ENCODE results near the gene GRIK3.

Gene GRIK3

DNA sequence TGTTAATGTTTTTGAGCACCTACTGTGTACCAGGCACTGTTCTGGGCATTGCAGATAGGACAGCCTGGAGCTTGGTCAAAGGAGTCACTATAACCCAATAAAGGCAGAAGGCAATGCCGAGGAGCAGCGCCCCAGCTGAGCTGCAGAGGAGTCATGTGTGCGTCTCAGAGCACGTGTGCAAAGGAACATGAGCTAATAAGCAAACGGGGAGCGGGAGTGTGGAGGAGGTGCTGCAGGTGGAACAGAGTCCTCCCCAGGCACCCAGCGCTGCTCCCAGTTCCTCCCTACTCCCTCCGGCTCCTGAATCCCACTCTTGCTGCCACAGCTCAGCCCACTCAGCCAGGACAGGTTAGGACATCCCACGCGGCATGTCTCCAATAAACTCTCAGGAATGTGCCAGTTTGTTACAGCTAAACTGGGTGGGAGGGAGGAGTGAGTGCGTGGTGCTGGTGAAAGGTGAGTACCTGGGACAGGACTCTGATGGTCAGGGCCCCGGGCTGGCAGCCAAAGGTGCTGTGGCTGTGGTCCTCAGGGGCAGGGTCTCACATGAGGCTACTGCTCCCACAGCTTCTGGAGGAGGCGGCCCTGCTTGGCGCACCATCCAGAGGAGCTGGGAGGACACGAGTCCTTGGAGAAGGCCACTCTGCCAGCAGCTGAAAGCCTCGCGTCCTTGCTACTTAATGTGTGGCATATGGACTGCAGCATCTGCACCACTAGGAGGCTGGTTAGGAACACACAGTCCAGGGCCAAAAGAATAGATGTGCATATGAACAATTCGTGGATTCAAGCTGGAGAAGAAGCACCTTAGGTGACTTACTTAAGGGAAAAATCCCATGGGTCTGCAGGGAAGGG lies 52.3 kb downstream of the GRIK3 start:
- DNase-seq (ENCODE audit: low read depth in 1 of 2, low spot score in 1 of 2) = no peak

DNA sequence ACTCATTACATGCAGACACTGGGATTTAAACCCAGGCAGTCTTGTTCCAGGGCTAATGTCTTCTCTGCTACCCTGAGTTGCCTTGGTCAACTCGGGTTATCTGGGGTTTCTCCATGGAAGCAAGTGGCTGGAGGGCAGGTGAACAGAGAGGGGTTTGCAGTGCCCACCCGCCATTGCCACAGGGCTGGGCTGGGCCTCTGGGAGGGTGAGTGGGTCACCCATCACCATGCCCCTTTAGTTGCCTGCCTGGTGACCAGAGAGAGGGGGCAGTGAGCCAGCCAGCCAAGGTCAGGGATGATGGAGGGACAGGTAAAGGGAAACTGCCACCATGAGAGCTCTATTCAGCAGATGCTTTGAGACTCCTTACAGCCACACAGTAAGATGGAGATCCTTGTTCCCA lies 53.2 kb downstream of the GRIK3 start:
- DNase-seq (ENCODE audit: low read depth in 1 of 2, low spot score in 1 of 2) = no peak

DNA sequence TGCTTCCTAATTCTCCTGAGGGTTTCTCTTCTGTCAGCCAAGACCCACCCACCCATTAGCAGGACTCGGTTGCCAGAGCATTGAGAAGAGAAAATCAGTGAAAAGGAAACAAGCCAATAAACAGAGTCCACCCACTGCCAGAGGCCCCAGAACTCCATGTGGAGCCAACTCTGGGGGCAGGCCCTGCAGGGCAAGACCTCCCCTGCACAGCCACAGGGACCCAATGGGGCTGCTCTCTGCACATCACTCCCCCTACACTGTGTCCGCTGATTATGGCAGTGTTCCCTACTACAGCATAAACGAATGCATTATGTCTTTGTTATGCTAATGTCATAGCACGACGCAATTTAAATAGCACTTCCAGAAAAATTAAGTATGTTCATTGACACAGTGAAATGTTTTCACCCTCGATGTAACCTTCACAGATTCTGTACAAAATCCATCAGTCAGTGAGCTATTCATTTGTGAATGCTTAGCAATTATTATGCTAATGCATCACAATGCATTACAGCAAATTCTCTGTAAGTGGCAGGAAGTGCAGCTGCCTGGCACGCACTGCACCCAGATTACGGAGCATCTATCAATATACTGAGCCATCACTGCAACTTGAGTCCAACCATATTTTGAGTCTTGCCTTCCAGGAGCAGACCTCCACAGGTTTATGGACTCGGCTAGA lies 56.4 kb downstream of the GRIK3 start:
- no peak for DNase-seq (ENCODE audit: low read depth in 1 of 2, low spot score in 1 of 2)

DNA sequence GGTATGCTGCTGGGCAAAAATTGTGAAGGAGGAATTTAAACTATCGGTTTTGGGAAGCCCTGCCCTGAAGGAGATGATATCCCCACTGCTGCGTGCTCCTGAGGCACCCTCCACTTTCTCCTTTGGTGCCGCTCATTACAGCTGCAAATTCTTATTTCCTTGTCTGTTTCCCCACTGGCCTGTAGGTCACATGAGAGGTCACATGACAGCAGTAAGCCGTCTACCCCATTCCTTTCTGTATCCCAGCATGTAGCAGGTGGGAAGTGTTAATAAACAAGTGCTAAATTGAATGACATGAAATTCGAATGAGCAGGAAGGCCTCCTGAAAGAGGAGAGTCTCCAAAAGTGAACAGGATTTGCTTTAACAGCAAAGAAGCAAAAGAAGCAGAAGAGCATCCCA lies 58.7 kb downstream of the GRIK3 start:
- DNase-seq (ENCODE audit: low read depth in 1 of 2, low spot score in 1 of 2) = no peak

DNA sequence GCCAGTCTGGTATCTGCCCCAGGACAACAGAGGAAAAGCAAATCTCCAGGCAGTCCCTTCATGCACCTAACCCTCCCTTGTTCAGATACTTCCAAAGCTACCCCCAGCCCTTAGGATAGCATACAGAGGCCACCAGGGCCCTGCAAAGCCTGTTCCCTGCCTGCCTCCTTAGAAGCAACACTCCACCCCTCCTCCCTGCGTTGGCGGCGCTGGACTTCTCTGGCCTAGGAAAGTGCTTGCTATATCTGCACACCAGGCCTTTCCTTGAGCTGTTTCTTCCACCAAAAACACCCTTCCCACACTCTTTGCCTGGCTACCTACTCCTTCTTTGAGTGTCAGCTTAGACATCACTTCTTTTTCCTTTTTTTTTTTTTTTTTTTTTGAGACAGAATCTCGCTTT lies 61.3 kb downstream of the GRIK3 start:
- no peak for DNase-seq (ENCODE audit: low read depth in 1 of 2, low spot score in 1 of 2)

DNA sequence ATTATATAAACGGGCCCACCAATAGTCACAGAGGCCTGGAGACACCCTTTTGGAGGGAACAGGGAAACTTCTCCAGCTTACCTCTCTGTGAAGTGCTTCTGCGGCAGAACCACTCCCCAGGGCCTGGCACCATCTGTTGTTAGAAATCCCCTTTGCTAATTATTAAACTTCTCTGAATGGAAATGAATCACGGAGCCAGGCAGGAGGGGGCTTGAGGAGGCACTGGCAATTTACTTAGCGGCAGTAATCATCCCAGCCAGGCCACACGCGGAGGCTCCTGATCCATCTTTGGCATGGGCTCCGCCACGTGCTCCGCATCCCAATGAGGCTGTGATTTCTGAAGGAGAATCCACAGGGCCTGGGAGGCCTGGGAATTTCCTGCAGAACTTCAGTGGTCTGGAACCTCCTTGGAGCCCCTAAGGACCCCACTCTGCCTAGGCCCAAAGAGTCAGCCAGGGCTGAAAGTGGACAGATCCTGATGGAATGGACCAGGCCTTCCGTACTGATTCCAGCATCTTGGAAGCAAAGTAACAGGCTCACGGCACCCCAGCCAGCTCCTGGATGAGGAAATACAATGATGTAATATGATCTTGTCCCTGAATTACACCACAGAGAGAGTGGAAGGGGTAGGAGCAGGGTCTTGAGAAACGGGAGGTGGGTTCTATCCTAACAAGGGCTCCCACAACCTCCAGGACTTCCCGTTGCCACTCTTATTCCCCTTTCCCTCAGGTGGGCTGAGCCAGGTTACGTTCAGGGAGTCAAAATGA lies 62.3 kb downstream of the GRIK3 start:
- DNase-seq (ENCODE audit: low read depth in 1 of 2, low spot score in 1 of 2) = no peak

DNA sequence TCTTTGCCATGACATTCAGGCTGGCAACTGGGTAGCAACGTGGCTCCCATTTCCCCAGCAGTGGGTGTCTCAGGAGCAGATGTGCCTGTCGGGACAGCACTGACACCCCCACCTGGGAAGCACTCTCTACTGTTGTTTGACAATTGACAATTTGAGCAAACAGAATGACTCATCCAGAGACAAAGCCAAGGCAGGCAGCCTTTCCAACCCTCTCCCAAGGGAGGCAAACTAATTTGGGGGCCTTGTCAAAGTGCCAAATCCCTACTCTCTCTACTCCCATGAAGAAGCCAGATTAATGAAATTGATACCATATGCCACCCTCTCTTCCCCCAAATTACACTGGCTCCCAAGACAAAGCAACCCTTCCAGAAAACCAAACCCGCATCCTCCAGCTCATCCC lies 65.6 kb downstream of the GRIK3 start:
- no peak for DNase-seq (ENCODE audit: low read depth in 1 of 2, low spot score in 1 of 2)

DNA sequence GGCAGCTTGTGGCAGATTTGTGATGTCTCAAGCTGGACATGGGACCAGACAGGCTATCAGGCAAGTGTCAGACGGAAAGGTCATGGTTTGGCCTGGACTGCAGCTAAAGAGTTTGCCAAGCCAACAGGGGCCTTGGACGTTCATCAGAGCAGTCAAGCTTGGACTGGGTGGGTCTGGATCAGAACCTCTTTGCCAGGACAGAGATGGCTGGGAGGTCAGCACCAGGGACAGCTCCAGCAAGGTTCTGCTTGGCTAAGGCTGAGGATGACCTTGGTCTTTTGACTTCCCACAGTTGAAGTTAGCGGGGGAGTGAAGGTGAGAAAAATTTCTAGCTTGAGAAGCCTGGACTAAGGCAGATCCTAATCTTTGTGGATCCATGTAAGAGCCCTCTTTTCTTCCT lies 68.1 kb downstream of the GRIK3 start:
- no peak for DNase-seq (ENCODE audit: low read depth in 1 of 2, low spot score in 1 of 2)

DNA sequence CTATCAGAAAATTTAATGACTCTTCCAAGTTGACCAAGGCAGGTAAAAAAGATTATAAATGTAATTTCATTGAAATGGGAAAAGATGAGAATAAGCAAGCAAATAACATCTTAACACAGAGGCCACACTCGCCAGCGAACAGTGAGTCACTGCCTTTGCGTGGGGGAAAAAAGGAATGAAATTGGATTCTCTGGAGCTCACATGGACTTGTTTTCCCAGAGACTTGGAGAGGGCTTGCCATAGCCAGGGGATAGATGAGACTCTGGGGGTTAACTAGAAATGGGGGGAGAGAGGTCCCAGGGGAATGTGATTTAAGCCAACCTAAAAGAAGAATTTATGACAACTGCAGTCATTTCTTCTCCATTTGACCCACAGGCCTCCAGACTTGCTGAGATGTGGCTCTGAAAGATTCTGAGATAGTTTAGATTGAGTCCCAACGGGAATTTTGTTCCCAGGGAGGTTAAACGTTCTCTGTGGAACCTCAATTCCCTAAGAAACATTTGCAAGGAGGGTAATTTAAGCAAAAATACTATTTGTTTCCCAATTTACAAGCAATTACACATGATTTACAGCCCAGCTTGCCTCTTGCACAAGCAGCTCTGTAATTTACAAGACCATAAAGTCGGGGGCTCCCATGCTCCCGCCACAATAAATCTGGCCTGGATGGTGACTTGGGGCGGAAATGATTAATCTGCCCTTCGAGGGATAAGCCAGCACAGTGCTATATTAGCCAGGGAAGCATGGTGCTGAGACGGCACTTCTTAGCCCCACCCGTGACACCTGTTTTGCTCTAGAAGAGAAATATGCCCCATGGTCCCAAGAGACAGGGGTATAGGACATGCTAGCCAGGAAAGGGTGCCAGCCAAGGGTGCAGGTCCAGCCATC lies 68.8 kb downstream of the GRIK3 start:
- no peak for DNase-seq (ENCODE audit: low read depth in 1 of 2, low spot score in 1 of 2)

DNA sequence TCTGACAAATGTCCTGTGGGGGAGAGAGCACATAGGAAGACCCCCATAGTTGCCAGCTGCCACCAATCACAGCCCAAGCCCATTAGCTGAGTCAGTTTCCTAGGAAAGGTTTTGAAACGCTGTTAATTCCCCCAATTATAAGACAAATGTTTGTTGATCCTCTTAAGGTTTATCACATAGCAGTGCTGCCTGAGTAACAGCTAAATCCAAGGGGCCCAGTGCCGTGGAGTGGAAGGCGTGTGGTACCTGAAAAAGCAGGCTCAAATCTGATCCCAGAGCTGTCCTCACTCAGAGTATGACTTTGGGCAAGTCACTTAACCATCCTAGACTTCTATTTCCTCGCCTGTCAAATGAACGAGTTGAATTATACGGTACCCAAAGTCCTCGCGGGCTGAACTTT lies 69.5 kb downstream of the GRIK3 start:
- DNase-seq (ENCODE audit: low read depth in 1 of 2, low spot score in 1 of 2) = no peak

DNA sequence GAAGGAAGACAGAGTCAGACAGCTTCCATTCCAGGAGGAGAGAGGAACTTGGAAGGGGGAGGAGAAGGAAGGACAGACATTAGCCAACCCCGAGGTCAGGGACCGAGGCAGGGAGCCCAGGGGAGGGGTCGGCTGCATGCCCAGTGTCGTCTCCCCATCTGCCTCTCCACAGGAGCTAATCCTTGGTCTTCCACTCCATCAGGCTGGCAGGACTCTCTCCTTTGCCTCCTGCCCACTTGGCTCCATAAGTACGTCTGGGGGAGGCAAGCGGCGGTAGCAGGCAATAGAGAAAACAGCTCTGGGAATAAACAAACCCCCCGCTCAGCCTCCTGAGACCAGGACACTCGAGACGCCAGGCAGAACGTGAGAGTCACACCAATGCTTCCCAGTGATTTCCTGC lies 71.3 kb downstream of the GRIK3 start:
- no peak for DNase-seq (ENCODE audit: low read depth in 1 of 2, low spot score in 1 of 2)

DNA sequence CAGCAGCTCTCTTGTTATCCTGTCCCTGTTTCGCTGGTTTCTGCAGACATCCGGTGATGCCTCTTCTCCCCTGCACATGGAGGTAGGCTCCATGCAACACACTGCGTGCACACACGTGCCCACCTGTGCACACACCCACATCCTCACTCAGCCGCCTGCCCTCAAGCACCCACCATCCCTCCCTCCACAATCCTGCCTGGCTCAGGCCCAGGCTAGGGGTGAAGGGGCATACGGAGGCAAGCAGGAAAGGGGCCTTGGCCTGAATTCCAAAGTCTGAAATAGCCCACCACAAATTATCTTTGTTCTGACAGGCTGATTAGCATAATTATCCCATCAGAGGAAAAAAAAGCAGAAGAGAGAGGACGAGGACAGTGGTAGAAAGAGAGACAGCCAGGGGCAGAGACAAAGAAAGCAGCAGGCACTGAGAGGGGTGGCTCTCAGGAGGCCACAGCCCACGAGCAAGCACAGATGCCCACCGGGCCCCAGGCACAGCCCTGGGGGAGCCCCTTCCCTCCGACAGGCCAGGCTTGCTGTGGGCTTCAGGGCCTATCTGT lies 73.2 kb downstream of the GRIK3 start:
- no peak for DNase-seq (ENCODE audit: low read depth in 1 of 2, low spot score in 1 of 2)

DNA sequence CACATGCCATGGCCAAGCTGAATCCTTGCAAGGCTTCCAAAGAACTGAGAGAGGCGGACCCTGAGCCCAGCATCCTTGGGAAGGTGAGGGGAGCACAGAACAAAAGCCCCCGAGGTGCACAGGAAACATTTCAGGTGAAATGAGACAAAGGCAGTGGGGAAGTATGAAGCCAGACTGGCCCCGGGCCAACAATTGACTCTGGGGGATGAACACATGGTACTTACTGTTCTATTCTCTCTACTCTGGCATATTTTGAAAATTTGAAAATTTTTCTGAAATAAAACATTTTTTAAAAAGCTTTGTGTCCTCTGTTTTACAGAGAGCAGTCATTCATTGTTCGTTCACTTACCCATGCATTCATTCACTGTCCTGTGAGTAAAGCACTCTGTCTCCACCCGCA lies 77.7 kb downstream of the GRIK3 start:
- DNase-seq (ENCODE audit: low read depth in 1 of 2, low spot score in 1 of 2) = no peak

DNA sequence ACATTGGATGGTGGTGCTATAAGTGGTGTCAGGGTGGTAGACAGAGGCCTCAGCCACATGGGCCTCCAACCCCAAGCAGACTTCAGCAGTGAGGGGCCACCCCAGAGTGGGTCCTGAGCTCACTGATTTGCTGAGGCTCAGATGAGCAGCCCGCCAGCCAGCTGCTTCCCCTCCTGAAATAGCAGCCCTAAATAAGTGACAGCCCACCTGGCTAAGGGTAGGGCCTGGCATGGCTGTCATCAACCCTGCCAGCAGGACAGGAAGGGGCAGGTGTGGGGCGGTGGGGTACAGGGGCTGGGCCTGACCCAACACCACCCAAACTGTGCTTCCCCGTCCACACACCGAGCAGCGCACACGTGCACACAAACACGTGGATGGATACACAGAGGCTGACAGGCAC lies 79.3 kb downstream of the GRIK3 start:
- DNase-seq (ENCODE audit: low read depth in 1 of 2, low spot score in 1 of 2) = no peak

DNA sequence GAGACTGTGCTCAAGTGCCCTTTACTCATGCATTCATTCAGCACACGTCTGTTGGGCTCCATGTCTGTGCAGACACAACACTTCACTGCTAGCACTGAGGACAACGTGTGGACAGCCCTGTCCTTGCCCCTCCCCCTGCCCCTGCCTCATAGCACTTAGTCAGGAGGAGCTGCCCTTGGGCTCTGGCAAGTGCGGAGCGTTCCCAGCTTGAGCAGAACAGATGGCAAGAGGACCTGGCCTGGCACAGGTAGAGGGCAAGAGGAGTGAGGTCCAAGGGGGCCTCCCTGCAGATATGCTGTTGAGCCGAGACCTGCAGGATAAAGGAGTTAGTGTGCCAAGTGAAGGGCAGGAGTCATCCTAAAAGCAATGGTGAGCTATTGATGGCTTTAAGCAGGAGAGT lies 81.3 kb downstream of the GRIK3 start:
- no peak for DNase-seq (ENCODE audit: low read depth in 1 of 2, low spot score in 1 of 2)

DNA sequence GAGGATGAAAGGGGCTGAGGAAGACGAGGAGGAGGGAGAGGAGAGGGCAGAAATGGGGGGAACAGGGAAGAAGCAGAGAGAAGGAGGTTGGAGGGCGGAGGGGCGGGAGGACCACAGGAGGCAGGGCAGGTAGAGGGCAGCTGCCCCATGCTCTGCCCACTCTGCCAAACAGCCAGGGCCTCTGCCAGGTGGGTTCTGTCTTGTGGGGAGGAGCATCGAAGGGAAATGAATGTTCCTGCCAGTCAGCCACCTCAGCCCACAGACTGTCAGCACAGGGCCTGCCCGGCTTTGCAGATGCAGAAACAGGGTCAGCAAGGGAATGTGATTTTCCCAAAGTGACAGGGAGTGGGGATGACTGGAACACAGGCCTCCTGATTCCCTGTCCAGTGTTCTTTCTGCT lies 82.6 kb downstream of the GRIK3 start:
- no peak for DNase-seq (ENCODE audit: low read depth in 1 of 2, low spot score in 1 of 2)

DNA sequence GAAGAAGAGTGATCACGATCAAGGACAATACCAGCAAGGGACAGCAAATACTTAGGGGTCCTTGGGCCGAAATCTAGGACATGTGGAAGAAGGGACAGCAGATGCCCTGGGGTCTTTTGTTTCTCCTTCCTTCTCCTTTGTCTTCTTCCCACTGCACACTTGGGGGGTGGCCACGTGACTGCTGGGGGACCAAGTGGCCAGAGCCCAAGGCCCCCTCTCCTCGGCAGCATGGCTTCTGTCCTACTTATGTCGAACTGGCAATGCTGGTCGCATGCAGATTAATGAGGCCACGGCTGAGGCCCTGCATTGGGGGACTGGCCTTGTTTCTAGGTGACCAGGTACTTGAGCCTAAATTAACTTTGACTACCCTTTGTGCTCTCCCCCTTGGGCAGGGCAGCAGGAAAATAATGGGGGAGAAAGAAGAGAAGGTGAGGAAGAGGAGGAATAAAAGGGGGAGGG lies 83.0 kb downstream of the GRIK3 start:
- no peak for DNase-seq (ENCODE audit: low read depth in 1 of 2, low spot score in 1 of 2)

DNA sequence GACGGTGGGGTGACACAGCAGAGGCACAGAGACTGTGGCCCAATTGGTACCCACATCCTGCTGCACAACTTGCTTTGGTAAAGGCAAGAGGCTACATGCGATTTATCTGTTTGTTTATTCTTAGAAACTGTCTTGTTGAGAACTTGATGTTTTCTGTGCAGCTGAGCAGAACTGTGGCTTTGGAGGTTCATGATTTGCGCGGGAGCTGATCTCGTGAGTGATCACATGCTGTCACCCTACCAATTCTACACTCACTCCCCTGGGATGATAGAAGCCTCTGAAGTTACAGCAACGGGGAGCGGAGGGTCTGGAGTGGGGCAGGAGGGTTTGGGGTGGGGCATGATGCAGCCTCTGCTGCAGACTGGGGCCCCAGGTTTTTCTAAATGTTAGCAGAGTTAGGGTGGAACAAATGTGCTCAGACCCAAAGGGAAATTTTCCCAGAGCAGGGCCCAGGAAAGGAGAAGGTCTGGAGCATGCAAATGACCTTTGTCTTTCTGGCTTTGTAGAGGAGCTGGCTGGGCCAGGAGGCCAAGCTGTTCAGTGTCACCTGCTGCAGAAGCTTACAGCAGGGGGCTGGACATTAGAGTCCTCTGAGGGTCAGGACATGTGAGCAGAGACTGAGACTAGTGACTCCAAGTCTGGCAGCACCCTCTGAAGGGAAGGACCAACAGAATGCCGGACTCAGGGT lies 83.6 kb downstream of the GRIK3 start:
- DNase-seq (ENCODE audit: low read depth in 1 of 2, low spot score in 1 of 2) = no peak

DNA sequence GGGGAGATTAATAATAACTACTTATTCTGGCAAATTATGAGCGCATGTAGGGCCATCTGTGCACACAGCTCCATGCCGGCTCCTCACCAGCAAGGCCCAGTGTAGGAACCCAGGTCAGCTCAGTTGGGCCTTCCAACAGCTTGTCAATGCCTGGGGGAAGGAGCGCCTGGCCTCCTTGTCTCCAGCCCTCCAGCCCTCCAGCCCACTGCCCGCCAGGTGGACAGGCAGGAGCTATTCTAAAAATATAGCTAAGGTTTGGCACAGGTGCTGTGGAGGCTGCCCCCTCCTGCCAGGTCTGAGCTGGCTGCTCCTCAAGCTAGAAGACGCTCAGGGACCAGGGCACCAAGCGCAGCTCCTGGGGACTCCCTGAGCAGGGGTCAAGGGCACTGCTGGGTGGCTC lies 85.7 kb downstream of the GRIK3 start:
- no peak for DNase-seq (ENCODE audit: low read depth in 1 of 2, low spot score in 1 of 2)

DNA sequence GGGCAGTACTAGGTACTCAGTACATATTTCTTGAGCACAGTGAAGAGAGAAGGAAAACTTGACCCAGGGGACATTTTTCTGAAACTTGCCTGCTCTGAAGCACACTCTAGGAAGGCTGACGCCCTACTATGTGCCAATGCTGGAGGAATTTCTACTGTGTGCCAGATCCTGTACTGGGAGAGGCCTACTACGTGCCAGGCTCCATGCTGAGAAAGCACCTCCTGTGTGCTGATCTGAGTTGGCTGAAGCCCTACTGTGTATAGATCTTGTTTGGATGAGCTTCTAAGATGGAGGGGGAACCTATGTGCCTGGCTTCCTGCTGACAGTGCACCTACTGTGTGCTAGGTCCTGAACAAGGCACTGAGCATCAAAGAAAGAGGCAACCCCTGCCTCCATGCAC lies 86.2 kb downstream of the GRIK3 start:
- no peak for DNase-seq (ENCODE audit: low read depth in 1 of 2, low spot score in 1 of 2)
